ENCODE results near the gene TBCD. TPM values are rescaled to one million over a fixed set of nuclear protein-coding genes. Genes with fewer than 3 reads are reported as not detected.
"Not testable (repeated sequence)": the region's sequence is repeated elsewhere in the genome, so short reads cannot be mapped to it uniquely, and the experiment has no call there.

The TBCD gene
- total RNA-seq, 1 experiment from 2014 or later, result 24.7 TPM

- DNase-seq (ENCODE audit: low read depth), result no peak
Observed at GRCh38 chr17:82765371-82765770, 13.5 kb downstream of the TBCD start.

DNA sequence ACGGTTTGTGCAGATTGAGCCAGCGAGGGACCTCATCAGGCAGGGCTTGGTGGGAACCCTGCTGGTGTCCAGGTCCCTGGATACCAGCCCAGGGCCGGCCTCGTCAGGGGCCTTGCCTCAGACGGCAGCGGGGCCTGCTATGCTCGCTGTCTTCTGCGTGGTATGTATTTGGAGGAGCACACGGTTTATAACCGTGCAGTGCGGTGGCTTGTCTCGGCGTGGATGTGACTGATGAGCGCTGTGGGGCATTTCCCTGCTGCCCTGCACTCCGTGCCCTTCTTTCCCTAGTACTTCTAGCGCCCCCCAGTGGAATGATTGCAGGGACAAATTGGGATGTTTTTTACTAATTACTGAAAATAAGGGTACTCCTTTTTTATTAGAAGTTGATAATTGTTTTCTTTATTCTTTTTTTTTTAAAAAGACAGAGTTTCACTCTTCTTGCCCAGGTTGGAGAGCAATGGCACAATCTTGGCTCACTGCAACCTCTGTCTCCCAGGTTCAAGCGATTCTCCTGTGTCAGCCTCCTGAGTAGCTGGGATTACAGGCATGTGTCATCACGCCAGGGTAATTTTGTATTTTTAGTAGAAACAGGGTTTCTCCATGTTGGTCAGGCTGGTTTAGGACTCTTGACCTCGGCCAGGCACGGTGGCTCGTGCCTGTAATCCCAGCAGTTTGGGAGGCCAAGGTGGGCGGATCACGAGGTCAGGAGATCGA is 15.3 kb downstream of the TBCD start:
- peak; percentile 19 for DNase-seq (ENCODE audit: low read depth)

GRCh38 chr17:82769041-82769440 is 17.2 kb downstream of the TBCD start:
- DNase-seq (ENCODE audit: low read depth), result no peak

- peak; percentile 33 for DNase-seq (ENCODE audit: low read depth)
Observed at GRCh38 chr17:82772026-82772425, 20.2 kb downstream of the TBCD start.

DNA sequence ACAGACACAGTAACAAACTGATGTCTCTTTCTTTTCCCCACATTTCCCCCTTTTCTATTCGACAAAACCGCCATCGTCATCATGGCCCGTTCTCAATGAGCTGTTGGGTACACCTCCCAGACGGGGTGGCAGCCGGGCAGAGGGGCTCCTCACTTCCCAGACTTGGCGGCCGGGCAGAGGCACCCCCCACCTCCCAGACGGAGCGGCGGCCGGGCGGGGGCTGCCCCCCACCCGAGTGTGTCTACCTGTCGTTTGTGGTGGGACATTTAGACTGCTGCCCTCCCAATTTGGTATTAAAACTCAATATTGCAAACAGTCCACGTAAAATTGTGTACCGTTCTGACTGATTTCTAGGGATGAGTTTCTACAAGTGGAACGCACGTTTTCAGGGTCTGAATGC is 22.6 kb downstream of the TBCD start:
- DNase-seq (ENCODE audit: low read depth), result not testable (repeated sequence)

DNA sequence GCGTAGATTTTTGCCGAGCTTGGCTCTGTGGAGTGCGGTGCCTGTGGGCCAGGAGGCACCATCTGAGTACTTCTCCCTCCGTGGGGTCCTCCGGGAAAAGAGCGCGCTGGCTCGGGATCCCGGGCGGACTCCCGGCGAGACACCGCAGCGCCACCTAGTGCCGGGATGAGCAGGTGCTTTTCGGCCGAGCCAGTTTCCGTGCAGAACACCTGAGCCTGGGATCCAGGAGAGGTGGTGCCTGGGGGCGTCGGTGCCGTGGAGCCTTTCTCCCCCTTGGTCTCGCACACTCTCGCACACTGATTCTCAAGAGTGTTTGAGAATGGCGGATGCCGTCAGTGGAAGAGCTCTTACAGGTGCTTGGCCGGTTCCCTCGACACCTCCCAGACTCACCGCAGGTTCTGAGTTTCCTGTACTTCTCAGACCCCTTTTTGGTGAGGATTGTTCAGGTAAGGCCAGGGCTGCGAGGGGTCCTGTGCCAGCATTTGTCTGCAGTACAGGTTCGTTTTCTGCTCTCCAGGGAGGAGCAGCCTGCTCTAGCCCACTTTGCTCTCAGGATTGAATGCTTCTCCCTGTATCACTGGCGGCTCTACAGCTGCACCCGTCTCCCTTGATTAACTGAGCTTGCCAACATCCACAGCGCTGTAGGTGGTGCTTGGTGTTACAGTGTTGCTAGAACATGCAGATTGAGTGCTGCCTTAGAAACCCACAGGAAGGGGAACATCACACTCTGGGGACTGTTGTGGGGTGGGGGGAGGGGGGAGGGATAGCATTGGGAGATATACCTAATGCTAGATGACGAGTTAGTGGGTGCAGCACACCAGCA is 23.3 kb downstream of the TBCD start:
- no peak for DNase-seq (ENCODE audit: low read depth)

DNA sequence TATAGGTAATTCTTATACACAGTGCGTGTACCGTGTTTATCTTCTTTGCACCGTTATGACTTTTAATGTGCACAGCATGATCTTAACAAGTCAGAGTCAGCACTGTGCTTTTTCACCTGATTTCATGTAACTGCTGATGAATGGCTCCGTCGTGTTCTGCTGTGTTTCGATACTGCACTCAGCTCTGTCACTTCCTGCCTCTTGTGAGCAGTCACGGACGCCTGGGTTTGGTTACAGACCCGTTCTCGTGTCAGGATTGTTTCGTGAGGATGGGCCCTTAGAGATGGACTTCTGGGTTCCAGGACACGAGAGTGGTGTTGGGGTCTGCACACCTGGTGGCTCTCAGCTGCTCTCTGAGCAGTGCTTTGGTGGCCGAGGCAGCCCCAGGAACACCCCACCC is 24.6 kb downstream of the TBCD start:
- DNase-seq (ENCODE audit: low read depth), result no peak

DNA sequence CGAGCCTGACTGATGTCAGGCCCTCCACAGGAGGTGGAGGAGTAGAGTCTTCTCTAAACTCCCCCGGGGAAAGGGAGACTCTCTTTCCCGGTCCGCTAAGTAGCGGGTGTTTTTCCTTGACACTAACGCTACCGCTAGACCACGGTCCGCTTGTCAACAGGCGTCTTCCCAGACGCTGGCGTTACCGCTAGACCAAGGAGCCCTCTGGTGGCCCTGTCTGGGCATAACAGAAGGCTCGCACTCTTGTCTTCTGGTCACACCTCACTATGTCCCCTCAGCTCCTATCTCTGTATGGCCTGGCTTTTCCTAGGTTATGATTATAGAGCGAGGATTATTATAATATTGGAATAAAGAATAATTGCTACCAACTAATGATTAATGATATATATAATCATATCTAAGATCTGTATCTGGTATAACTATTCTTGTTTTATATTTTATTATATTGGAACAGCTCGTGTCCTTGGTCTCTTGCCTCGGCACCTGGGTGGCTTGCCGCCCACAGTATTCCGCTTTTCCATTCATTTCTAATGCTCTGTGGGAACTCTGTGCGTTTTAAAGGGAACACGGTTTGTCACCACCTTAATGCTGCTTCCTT is 26.0 kb downstream of the TBCD start:
- not testable (repeated sequence) for DNase-seq (ENCODE audit: low read depth)

DNA sequence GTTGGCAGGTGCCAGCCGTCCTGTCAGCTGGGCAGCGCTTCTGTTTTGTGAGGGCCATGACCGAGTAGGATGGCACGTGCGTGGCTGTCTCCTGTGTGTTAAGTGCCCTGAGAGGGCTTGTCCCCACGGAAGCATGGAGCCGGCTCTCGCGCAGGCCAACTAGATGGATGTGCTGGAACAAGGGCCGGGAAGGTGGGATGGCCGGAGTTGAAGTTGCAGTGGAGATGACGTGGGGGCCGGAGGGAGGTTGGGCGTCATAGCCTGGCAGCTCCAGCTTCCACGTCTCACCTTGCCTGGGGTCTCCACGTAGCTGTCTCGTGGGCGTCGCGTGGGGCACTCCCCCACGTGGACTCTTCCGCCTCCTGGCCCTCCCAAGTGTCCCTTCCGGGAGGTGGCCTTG is 27.7 kb downstream of the TBCD start:
- DNase-seq (ENCODE audit: low read depth), result no peak

GRCh38 chr17:82780195-82780594 is 28.3 kb downstream of the TBCD start:
- DNase-seq (ENCODE audit: low read depth), result no peak

DNA sequence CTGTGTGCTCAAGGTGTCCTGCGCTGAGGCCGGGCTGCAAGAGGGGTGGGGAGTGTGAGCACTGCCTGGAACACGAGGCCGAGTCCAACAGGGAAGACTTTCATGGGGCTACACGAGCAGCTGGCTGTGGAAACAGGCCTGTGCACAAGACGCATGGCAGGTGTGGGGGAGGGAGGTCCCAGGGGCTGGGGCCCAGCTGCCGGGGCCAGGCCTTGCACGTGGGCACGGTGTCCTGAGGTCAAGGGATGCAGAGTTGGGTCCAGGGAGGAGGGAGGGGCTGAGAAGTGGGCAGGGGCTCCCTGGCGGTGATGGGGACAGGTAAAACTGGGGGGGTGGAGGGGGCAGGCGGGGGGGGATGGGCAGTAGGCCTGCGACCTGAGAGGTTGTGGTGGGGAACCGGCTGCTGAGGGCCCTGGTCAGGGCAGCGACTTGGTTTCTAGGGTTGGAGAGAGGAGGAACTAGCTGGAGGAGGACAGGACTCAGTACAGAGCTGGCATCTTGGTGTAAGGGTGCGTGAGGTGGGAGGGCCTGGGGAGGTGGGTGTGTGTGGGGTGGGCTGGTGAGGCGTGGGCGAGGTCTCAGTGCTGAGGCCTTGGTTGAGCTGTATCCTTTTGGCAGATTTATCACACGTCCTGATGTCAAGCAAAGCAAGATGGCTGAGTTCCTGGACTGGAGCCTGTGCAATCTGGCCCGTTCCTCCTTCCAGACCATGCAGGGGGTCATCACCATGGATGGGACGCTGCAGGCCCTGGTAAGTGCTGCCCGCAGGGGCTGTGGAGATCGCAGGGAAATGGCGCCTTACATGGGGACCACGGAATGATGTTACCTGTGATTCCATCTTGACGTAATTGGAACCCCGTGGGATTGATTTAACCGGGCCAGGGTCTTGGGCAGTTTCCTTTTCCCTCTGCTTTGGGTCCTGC is 29.4 kb downstream of the TBCD start:
- DNase-seq (ENCODE audit: low read depth), result no peak

DNA sequence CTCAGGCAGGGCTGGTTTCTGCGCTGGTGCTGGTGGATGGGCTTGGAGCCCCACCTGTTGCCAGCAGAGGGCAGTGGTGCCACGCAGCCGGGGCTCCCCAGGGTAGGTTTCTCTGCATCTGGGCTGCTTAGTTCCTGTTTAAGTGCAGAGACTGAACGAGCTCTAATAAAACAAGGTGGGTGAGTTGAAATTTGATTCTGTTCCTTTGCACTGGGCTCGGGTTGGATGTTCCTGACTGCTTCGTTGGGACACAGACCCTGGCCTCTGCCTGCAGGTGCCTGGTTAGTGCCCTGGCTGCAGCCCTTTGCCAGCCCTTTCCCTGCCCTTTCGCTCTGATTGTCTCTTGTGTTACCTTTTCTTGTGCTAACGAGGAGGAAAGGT is 30.0 kb downstream of the TBCD start:
- DNase-seq (ENCODE audit: low read depth), result peak; percentile 57

DNA sequence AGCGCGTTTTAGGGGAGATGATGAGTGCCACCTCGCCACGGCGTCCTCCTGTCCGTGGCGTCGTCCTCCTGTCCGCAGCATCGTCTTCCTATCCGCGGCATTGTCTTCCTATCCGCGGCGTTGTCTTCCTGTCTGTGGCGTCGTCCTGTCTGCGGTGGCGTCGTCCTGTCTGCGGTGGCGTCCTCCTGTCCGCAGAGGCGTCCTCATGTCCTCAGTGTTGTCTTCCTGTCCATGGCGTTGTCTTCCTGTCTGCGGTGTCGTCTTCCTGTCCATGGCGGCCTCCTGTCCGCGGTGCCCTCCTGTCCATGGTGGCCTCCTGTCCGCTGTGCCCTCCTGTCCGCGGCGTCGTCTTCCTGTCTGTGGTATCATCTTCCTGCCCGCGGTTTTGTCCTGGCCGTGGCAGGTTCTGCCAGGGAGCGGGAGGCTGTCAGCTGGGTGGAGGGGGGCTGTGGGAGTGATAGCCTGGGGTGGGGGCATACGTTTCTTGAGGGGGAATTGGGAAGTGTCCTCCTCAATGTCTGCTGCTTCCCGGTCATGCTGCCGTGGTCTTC is 30.9 kb downstream of the TBCD start:
- no peak for DNase-seq (ENCODE audit: low read depth)

DNA sequence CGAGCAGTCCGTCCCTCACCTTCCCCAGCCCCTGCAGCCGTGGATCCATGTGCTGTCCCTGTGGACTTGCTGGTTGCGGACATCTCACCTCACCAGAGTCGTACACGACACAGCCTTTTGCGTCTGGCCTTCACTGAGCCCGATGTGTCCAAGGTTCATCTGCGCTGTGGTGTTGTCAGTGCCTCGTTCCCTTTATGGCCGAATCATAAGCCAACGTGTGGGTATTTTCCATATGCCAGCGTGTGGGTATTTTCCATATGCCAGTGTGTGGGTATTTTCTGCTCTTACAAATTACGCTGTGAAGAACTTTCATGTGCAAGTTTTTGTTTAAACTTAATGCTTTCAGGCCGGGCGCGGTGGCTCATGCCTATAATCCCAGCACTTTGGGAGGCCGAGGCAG is 31.6 kb downstream of the TBCD start:
- no peak for DNase-seq (ENCODE audit: low read depth)

DNA sequence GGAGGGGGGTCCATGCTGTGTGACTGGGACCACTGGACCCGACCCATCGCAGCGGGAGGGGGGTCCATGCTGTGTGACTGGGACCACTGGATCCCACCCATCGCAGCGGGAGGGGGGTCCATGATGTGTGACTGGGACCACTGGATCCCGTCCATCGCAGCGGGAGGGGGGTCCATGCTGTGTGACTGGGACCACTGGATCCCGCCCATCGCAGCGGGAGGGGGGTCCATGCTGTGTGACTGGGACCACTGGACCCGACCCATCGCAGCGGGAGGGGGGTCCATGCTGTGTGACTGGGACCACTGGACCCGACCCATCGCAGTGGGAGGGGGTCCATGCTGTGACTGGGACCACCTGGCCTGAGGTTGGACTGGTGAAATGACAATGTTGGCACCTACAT is 33.7 kb downstream of the TBCD start:
- DNase-seq (ENCODE audit: low read depth), result not testable (repeated sequence)

DNA sequence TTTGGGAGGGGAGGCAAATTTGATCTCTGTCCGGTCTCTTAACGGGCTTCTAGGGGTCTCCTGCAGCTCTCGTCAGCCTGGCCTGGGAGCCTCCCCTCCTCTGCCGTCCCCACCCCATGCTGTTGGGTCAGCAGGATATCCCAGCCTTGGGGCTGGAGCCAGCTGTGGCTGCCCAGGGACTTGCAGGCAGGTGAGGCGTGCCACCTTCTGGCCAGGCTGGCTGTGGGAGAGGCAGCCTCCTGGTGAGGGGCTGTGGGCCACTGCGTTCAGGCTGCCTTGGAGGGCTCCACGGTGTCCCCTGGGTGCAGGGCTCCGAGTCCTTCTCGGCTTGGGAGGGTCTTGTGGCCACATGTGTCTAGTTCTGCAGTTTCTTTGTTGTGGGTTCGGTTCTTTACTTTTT is 34.6 kb downstream of the TBCD start:
- no peak for DNase-seq (ENCODE audit: low read depth)

DNA sequence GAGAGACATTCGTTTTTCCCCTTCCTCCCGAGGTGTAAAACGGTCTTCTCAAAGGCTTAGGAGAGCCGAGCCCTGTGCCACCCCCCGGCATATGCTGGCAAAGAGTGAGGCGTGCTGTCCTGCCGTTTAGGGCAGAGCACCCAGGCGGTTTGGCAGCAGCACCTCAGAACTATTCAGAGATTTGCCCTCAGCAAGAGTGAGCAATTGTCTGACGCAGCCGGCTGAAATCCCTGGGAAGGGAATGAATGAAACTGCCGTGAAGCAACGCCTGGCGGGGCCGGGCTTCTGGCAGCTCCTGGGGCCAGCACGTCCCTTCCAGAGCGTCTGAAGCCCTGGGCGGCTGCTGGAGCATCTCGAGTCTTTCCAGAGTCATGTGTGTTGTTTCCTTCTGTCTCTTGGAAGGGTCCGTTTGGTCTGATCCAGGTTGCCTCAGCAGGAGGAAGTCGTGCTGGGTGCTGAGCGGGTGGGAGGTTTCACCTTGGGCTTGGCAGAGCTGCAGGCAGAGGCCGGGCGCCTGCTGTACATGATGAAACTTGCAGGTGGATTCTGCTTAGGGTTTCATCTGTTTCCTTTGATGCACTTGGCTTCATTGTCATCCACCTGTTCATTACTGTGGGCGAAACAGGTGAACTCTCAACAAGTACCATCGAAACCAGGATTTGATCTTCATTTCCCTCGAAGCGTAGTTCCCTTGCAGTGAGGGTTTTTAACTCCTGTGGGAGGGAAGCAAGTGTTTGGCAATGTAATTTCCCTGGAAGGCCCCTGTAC is 35.4 kb downstream of the TBCD start:
- peak; percentile 25 for DNase-seq (ENCODE audit: low read depth)

DNA sequence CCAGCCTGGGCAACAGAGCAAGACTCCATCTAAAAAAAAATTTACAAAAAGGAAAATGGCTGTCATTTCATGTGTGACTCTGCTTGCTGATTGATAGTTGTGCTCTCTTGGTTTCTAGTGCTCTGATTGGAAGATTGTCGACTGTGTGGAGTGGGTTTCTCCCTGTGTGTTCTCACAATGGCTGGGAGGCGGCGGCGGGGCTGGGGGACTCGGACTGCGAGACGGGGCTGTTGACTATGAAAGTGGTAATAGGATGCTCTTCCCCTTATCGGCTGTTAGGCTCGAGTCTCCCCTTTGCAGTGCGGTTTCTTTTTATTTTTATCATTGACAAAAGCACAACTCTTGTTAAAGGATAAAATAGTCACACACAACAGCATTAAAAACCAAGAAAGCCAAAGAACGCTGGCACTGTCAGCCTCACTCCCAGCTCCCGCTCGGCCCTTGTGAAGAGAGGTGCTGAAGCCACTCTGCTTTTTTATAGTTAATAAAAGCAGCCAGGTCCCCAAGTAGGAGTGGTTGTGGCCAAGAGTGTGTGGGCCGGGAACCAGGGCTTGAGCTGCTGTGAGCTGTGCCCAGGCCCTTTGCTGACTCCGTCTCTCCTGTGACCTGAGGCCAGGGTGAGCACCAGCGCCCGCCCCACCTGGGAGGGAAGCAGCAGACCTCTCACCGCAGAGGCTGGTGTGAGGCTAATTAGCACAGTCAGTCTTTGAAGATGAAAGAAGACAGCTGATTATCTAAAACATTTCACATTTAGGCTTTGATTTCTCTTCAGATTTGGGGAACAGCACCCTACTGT is 36.5 kb downstream of the TBCD start:
- no peak for DNase-seq (ENCODE audit: low read depth)

- DNase-seq (ENCODE audit: low read depth), result no peak
Observed at GRCh38 chr17:82789051-82789592, 37.3 kb downstream of the TBCD start.

DNA sequence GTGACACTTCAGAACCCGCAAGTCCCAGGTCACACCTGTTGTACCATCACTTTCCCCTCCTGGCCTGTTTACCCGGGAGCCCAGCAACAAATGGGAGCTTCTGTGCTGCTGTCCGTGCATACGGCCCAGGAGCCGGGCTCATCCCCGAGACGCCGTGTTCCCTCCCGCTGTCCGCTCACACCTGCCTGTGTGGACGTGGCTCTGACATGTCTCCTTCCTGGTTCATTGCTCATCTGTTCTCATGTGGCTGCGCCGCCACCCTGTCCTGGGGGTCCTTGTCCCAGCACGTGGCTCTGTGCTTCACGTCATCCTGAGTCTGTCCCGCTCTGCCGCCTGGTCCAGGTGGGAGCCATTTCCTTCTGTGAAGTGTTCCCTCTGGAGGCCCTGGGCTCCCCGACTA is 37.9 kb downstream of the TBCD start:
- DNase-seq (ENCODE audit: low read depth), result no peak
